ENCODE data around the gene NRXN2.

GRCh38 chr11:64703048-64703447 lies 19.9 kb downstream of the NRXN2 start:
- TF ChIP-seq GATA3 (IDR thresholded peaks at IDR 0.05; ENCODE audit: low read depth, low read length) (no peak), GATA2 (IDR thresholded peaks at IDR 0.05; ENCODE audit: low read depth, low read length) (no peak)
